T-helper 1 cell treated with Interleukin-12 subunit alpha and Interleukin-12 subunit beta and Interleukin-4 antibody, amounts not matched to agents 30 ng/mL and 1 ng/mL, for 36 hours (primary cell): ENCODE measurements around the gene CIB1. TPM values are rescaled to one million over a fixed set of nuclear protein-coding genes. Genes with fewer than 3 reads are reported as not detected.

ENCODE experiments used
- intact Hi-C: fragments of 100-400 bp; cut with micrococcal nuclease; formaldehyde crosslinking; loops from one replicate; pipeline ENCODE4 v1.15.1; 2024
- total RNA-seq: library from RNA; stranded (reverse); gene quantifications from 2 replicates; pipeline ENCODE4 v1.2.3, GENCODE V29; 2022

The CIB1 gene
- total RNA-seq, 1 donor from 2014 or later, result 124 TPM

DNA sequence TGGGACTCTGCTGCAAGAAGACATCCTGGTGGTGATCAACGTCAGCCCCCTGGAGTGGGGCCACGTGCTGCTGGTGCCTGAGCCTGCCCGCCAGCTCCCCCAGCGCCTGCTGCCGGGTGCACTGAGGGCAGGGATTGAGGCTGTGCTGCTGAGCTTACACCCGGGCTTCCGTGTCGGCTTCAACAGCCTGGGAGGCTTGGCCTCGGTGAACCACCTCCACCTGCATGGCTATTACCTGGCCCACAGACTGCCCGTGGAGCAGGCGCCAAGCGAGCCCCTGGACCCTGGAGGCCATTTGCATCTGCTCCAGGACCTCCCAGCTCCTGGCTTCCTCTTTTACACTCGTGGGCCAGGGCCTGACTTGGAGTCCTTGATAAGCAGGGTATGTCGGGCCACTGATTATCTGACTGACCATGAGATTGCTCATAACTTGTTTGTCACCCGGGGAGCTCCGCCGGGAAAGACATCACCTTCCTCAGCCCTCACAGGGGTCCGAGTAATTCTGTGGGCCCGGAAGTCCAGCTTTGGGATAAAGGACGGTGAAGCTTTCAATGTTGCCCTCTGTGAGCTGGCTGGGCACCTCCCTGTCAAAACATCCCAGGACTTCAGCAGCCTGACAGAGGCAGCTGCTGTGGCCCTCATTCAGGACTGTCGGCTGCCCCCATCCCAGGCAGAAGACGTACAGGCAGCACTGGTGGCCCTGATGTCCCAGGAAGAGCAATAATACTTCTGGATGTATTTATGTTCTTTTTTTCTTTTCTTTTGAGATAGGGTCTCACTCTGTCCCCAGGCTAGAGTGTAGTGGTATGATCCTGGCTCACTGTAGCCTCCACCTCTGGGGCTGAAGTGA is 7.8 kb upstream of the CIB1 start:
- intact Hi-C loops, result no loop called here

- intact Hi-C loops, result no loop called here
Observed at GRCh38 chr15:90240856-90241255, 7.1 kb upstream of the CIB1 start.

DNA sequence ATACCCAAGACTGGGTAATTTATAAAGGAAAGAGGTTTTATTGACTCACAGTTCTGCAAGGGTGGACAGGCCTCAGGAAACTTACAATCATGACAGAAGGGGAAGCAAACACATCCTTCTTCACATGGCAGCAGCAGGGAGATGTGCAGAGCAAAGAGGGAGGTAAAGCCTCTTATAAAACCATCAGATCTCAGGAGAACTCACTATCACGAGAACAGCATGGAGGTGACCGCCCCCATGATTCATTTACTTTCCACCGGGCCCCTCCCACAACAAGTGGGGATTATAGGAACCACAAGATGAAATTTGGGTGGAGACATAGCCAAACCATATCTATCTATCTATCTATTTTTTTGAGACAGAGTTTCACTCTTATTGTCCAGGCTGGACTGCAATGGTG is 5.6 kb upstream of the CIB1 start:
- intact Hi-C loops, result loop anchor here (10.0 kb wide), 2 partner anchors 785 to 905 kb away; partner anchors contain the start of genes POLG and VPS33B

- intact Hi-C loops, result loop anchor here (1.0 to 10.0 kb wide), 15 partner anchors 15 to 900 kb away; partner anchors contain the start of genes AP3S2, IQGAP1, NGRN and POLG
Observed at GRCh38 chr15:90234096-90234988, 601 bp upstream of the CIB1 start, which contains the start of gene GDPGP1. Gene GDPGP1 (plus strand): TSS chr15:90234209. CDS start chr15:90240909, 6,700 bp downstream.

DNA sequence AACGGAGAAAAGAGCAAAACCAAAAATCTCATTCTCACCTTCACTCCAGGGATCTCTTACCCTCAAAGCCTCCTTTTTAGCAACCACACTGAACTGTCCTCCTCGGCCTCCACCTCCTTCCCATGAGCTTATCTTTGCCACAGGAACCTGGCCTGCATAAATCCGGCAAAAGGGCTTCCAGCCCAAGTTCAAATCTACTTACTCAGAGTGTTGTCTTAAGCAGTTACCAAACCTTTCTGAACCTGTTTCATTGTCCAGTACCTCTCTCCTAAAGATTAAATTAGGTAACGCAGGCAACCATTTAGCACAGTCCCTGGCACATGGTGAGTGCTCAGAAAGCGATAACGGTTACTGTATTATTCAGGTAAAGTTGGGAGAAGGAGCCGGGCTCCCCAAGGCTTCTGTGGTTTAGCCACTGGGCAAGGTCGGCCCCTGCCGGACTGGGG is 777 bp downstream of the CIB1 start:
- intact Hi-C loops, result loop anchor here (2.0 to 10.0 kb wide), 7 partner anchors 169 to 898 kb away; partner anchors contain the start of genes AP3S2, BLM, POLG and TICRR

DNA sequence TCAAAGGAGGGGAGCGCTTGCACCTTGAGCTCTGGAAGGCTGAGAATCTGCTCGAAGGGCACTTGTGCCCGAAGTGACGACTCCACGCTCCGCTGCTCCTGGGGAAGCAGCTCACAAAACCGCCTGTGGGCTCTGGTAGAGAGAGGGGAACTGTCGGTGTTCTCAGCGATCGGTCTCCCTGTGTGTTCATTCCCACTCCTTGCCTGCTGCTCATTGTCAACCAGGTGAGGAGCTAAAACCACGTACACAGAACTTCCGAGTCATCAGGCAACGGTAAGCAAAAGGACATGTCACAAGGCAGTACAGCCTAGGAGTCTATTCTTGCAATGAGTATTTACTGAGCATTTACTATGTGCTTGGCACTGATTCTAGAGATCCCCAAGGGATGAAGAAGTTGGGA is 1.5 kb downstream of the CIB1 start:
- intact Hi-C loops, result loop anchor here (2.0 to 10.0 kb wide), 7 partner anchors 170 to 897 kb away; partner anchors contain the start of genes AP3S2, BLM, POLG and TICRR

DNA sequence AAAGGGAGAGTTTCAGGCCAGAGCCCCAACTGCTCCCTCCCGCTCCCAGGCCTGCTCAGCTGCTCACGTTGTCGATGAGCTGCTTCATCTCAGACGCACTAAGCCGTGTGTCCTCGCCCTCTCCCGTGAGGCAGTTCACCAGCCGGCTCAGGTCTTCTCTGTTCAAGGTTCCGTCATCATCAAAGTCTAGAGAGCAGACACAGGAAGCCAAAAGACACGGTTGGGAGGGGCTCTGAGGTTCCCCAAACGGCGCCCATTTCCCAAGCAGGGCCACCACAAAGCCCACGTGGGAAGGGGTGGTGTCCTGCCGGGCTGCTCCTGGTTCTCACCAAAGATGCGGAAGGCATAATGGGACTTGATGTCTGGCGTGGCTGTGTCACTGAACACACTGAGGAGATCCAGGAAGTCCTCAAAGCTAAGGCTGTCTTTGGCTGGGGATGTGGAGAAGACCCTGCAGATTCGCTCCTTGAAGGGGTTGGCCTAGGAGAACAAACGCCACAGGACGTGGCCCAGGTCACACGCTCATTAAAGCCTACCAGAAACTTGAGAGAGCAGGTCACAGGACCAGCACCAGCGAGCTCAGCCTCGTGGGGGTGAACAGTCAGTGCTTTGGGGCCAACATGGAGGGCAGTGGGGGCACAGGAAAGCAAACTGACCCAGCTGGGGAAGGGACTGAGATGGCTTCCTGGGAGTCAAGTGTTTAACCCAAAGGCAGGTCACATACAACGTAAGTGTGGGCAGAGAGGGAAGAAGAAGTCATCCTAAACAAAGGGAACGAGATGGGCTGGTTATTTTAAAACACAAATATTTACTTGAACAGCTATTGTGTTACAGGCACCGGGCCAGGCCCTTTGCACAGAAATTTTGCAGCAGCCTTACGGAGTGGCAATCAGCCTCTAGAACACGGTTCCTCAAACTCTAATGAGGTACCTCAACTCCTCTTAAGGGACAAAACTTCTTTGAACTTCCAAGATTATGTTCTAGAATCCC is 2.4 kb downstream of the CIB1 start:
- intact Hi-C loops, result loop anchor here (1.0 to 10.0 kb wide), 9 partner anchors 88 to 897 kb away; partner anchors contain the start of genes AP3S2, BLM, POLG and TICRR

DNA sequence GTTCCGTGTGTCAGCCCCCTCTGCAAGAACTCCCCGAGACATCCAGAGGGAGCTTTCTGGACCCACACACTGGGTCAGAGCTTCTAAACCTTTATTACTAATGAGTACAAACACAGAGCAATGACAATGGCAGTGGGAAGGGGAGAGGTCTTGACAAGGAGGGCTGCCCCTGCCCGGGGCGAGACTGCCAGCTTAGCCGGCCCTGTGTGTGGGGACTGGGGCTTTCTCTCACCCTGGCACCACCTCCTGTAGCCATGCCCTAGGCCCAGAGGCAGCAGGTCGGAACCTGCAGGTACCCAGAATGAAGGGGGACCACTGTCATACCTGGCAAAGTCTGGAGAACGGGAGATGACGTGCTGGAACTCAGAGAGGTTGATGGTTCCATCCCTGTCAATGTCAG is 3.1 kb downstream of the CIB1 start:
- intact Hi-C loops, result loop anchor here (1.0 to 10.0 kb wide), 8 partner anchors 87 to 896 kb away; partner anchors contain the start of genes AP3S2, POLG, TICRR and VPS33B

- intact Hi-C loops, result loop anchor here (5.0 to 10.0 kb wide), 6 partner anchors 172 to 895 kb away; partner anchors contain the start of genes AP3S2, POLG, TICRR and VPS33B
Observed at GRCh38 chr15:90230071-90230494, 3.7 kb downstream of the CIB1 start.

- intact Hi-C loops, result no loop called here
Observed at GRCh38 chr15:90228960-90229359, 4.8 kb downstream of the CIB1 start.

- intact Hi-C loops, result no loop called here
Observed at GRCh38 chr15:90227816-90228772, 5.6 kb downstream of the CIB1 start.

GRCh38 chr15:90227336-90227735 is 6.4 kb downstream of the CIB1 start:
- intact Hi-C loops, result no loop called here

- intact Hi-C loops, result no loop called here
Observed at GRCh38 chr15:90225504-90226234, 8.1 kb downstream of the CIB1 start.

DNA sequence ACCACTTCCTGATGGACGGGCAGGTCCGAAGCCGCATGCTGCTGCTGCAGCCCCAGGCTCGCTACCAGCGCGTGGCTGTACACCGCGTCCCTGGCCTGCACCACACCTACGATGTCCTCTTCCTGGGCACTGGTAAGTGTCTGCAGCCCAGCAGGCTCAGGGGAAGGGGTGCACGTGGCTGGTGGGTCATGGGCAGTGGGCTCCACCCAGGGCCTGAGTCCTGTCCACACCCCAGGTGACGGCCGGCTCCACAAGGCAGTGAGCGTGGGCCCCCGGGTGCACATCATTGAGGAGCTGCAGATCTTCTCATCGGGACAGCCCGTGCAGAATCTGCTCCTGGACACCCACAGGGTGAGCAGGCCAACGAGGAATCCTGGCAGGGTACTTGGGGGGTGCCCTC is 8.7 kb downstream of the CIB1 start:
- intact Hi-C loops, result no loop called here

DNA sequence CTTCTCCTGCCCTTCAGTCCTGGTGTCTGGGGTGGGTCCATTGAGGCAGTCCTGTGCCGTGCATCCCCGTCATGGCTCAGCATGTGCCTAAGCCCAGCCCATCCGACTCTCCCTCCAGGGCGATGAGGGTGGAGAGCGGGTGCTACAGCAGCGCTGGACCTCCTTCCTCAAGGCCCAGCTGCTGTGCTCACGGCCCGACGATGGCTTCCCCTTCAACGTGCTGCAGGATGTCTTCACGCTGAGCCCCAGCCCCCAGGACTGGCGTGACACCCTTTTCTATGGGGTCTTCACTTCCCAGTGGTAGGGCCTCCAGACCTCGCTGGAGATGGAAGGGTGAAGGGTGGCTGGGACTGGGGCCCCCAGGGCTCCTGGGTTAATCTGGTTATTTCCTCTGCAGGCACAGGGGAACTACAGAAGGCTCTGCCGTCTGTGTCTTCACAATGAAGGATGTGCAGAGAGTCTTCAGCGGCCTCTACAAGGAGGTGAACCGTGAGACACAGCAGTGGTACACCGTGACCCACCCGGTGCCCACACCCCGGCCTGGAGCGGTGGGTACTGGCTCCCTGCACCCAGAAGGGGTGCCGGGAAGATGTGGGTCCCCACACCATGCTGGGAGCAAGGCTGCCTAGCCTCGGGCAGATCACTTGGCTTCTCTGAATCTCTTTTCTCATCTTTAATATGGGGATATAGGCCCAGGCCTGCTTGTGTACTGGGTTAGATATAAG is 10.1 kb downstream of the CIB1 start:
- intact Hi-C loops, result no loop called here

- intact Hi-C loops, result no loop called here
Observed at GRCh38 chr15:90222547-90222946, 11.2 kb downstream of the CIB1 start.

DNA sequence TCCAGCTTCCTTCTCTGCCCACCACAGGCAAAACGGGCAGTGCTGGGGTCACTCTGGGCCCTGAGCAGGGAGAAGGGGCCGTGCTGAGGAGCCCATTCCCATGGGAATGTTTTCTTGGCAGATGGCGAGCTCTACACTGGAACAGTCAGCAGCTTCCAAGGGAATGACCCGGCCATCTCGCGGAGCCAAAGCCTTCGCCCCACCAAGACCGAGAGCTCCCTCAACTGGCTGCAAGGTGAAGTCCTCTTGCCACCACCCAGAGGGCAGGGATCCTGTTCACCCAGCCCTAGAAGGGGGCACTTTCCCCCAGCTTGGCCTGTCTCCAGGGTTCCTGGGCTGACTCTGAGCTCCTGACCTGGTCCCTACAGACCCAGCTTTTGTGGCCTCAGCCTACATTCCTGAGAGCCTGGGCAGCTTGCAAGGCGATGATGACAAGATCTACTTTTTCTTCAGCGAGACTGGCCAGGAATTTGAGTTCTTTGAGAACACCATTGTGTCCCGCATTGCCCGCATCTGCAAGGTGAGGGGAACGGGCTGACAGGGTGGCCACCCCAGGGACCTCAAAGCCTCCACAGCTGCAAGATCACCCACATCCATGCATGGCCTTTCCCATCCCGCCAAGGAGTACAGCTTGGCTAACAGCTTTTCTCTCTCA is 12.4 kb downstream of the CIB1 start:
- intact Hi-C loops, result no loop called here
